Measurements from ENCODE around the gene ZC3H15.

ZC3H15 gene

DNA sequence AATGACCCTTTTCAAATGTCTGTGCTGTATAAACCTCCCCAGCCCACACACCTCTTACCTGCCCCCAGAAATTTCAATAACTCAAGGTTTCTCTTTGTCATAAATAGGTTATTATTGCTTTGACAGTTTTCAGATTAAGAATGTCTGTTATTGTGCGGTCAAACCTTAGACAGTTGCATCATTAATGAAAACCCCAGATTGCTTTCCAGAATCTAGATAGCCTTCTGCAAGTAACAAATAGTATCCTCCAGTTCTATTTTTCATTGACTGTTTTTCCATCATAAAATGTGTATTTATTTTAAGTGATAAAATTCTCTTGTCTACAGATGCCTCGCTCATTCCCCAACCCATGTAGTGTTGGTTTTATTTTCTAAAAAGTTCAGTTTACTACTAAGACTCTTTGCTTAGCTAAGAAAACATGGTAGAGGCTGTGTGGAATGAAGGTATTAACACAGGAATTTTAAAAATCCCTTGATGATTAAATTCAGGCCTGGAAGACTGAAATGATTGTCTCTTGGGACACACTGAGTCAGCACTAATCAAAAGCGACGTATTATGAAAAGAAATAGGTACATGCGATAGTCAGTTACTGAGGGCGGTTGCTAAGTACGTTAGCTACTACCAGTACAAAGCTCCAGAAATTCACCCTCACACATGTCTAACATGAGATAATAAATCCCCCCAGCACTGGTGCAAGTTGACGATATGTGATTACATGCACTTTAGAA, 65.4 kb downstream of the ZC3H15 start:
- no peaks in the 10 kb centered on the region for H3K9me2 ChIP-seq (replicated peaks; ENCODE audit: insufficient read depth, low read length)
- H3K79me2 ChIP-seq (ENCODE audit: insufficient read depth, low read length): no peaks in the 10 kb centered on the region
- H3K36me3 ChIP-seq (ENCODE audit: low read length): no peaks in the 10 kb centered on the region
- H3K9me3 ChIP-seq (ENCODE audit: insufficient read depth, low read length): no peaks in the 10 kb centered on the region
- no peak overlapping the region for H3K27ac ChIP-seq (ENCODE audit: low read depth, low read length)
- no peaks in the 10 kb centered on the region for H3K27me3 ChIP-seq (ENCODE audit: low read length)
- no peak overlapping the region for H3K4me3 ChIP-seq (ENCODE audit: insufficient read depth, low read length, poor library complexity, severe bottlenecking)
- TF ChIP-seq, protein P1, sequence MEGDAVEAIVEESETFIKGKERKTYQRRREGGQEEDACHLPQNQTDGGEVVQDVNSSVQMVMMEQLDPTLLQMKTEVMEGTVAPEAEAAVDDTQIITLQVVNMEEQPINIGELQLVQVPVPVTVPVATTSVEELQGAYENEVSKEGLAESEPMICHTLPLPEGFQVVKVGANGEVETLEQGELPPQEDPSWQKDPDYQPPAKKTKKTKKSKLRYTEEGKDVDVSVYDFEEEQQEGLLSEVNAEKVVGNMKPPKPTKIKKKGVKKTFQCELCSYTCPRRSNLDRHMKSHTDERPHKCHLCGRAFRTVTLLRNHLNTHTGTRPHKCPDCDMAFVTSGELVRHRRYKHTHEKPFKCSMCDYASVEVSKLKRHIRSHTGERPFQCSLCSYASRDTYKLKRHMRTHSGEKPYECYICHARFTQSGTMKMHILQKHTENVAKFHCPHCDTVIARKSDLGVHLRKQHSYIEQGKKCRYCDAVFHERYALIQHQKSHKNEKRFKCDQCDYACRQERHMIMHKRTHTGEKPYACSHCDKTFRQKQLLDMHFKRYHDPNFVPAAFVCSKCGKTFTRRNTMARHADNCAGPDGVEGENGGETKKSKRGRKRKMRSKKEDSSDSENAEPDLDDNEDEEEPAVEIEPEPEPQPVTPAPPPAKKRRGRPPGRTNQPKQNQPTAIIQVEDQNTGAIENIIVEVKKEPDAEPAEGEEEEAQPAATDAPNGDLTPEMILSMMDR (IDR thresholded peaks at IDR 0.05; ENCODE audit: insufficient read depth, low read length, poor library complexity, severe bottlenecking): no peak
- H2AFZ ChIP-seq (ENCODE audit: low read depth, low read length, severe bottlenecking): no peak overlapping the region
- H4K20me1 ChIP-seq (ENCODE audit: low read depth, low read length): no peaks in the 10 kb centered on the region
- no peaks in the 10 kb centered on the region for H3F3A ChIP-seq (ENCODE audit: insufficient read depth)
- no peak overlapping the region for H3K9ac ChIP-seq (ENCODE audit: low read length)
- no peak overlapping the region for H3K4me2 ChIP-seq (ENCODE audit: low read depth, low read length, poor library complexity, severe bottlenecking)

DNA sequence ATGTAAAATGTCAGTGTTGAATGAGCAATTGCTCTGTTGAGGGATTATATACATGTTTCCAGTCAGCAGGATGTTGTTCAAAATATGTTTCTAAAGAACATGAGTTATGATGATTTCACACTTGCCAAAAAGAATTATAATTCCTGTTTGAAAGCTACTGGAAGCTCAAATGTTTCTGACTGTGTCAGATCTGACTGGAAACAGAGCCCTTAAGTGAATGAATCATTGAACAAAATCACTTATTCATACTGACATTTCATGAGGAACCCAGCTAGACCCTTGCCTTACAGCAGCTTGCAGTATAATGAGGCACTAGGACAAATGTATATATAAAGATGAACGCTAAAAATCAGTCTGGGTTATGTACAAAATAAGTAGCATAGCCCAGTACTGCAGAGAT, 68.4 kb downstream of the ZC3H15 start:
- Histone ChIP-seq H3K9me2 (replicated peaks; ENCODE audit: insufficient read depth, low read length) (no peaks in the 10 kb centered on the region), H3K9ac (ENCODE audit: low read length) (no peak overlapping the region), H3K27ac (ENCODE audit: low read depth, low read length) (no peak overlapping the region), H3K27me3 (ENCODE audit: low read length) (no peaks in the 10 kb centered on the region), H3K79me2 (ENCODE audit: insufficient read depth, low read length) (no peaks in the 10 kb centered on the region), H3K4me3 (ENCODE audit: insufficient read depth, low read length, poor library complexity, severe bottlenecking) (no peak overlapping the region), H3K9me3 (ENCODE audit: insufficient read depth, low read length) (no peaks in the 10 kb centered on the region), H4K20me1 (ENCODE audit: low read depth, low read length) (no peaks in the 10 kb centered on the region), H3F3A (ENCODE audit: insufficient read depth) (no peaks in the 10 kb centered on the region), H3K4me2 (ENCODE audit: low read depth, low read length, poor library complexity, severe bottlenecking) (no peak overlapping the region), H2AFZ (ENCODE audit: low read depth, low read length, severe bottlenecking) (no peak overlapping the region), H3K36me3 (ENCODE audit: low read length) (no peaks in the 10 kb centered on the region)
- TF ChIP-seq, protein P1 (IDR thresholded peaks at IDR 0.05; ENCODE audit: insufficient read depth, low read length, poor library complexity, severe bottlenecking): no peak
- TF ChIP-seq EZH2phosphoT487 (conservative IDR thresholded peaks at IDR 0.05; ENCODE audit: low read length): no peak

DNA sequence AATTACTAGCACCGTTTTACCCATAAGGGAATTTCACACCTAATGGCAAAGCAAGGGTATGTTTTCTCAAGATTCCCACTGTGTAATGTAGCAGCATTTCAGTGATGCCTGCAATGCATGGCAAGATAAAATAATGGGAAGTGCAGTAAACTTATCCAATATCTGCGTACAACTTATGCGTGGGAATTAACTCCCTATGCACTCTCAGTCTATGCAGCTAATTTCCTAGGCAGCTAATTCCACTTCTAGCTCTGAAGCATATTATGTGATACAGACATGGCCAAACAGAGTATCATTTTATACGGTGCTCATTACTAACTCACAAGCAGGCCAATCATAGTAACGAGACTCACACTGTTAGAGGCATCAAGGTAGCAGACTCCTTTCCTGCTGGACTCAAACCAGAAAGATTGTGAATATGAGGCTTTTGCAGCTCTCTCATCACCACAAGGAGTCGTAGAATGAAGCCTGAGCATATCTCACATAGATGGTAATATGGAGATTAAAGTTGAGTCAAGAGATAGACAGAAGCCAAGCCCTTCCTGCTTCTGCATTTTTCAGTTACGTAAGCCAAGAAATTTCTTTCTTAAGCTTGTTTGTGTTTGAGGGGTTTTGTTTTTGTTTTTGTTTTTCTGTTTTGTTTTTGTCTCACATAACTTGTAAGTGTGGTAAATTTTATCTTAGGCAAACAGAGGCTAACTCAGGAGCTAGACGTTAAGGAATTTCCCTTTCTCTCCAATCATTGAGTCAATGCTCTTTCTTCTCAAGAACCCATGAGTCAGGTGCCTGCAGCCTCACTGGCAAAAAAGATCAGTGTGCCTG, 69.0 kb downstream of the ZC3H15 start:
- Histone ChIP-seq H4K20me1 (ENCODE audit: low read depth, low read length) (no peaks in the 10 kb centered on the region), H3K27ac (ENCODE audit: low read depth, low read length) (no peak overlapping the region), H3K4me2 (ENCODE audit: low read depth, low read length, poor library complexity, severe bottlenecking) (no peak overlapping the region), H3K9me3 (ENCODE audit: insufficient read depth, low read length) (no peaks in the 10 kb centered on the region), H2AFZ (ENCODE audit: low read depth, low read length, severe bottlenecking) (no peak overlapping the region), H3K9me2 (replicated peaks; ENCODE audit: insufficient read depth, low read length) (no peaks in the 10 kb centered on the region), H3K4me3 (ENCODE audit: insufficient read depth, low read length, poor library complexity, severe bottlenecking) (no peak overlapping the region), H3K9ac (ENCODE audit: low read length) (no peak overlapping the region), H3K27me3 (ENCODE audit: low read length) (no peaks in the 10 kb centered on the region), H3K36me3 (ENCODE audit: low read length) (no peaks in the 10 kb centered on the region), H3F3A (ENCODE audit: insufficient read depth) (no peaks in the 10 kb centered on the region), H3K79me2 (ENCODE audit: insufficient read depth, low read length) (no peaks in the 10 kb centered on the region)
- TF ChIP-seq, protein P1 (IDR thresholded peaks at IDR 0.05; ENCODE audit: insufficient read depth, low read length, poor library complexity, severe bottlenecking): no peak
- TF ChIP-seq EZH2phosphoT487 (conservative IDR thresholded peaks at IDR 0.05; ENCODE audit: low read length): no peak
